Ecto neural progenitor cell (in vitro differentiated cells): Measurements from ENCODE around the gene ITIH6.
"Not testable (repeated sequence)": the region's sequence is repeated elsewhere in the genome, so short reads cannot be mapped to it uniquely, and the experiment has no call there.

Source experiments
- DNase-seq: peaks from one replicate; pipeline ENCODE4 v3.0.0-alpha.2; 2018; ENCODE audit warnings: low spot score

Gene ITIH6

GRCh38 chrX:54808109-54808604, 10.1 kb upstream of the ITIH6 start:
- peak; percentile 86 for DNase-seq

GRCh38 chrX:54807524-54808108, 9.6 kb upstream of the ITIH6 start, which contains the start of gene MAGED2:
TSS of gene MAGED2 (plus strand) at chrX:54807745. CDS start at chrX:54809332, 1,587 bp downstream.
- DNase-seq = peak; percentile 53

DNA sequence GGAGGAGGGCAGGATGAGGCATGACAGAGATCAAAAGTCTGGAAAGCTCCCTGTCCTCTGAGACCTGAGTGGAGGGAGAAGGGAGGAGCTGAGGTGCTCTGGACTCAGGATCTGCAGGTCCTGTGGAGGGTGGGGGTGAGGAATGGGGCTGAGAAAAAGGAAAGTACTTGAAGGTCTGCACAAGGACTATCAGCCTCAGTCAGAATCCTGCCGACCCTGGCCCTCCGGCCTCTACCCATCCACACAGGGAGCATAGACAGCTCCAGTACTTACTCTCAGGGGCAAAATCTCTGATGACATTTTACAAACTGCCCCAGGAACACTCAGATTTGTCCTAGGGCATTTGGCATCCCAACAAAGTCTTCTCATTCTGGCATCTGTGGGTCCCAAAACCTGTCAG, 991 bp upstream of the ITIH6 start:
- DNase-seq = no peak

- no peak for DNase-seq
These were observed 3.3 kb downstream of the ITIH6 start for GRCh38 chrX:54794795-54795194.

DNA sequence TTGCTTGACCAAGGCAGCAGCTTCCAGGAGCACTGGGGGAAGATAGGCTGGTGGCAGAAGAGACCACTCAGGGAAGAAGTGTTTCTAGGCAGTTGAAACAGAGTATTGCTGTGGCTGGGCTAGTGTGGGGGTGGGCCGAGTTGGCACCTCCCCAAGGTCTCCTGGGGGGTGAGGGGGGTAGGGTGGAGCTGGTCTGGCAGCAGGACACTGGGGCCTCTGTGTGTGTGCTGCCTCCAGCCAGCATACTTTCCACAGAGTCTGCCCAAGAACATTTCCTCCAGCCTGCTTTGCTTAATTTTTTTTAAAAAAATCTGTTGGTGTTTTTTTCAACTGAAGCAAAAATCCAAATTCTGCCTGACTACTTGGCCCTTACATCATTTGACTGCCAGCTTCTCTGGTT, 4.0 kb downstream of the ITIH6 start:
- DNase-seq = no peak

DNA sequence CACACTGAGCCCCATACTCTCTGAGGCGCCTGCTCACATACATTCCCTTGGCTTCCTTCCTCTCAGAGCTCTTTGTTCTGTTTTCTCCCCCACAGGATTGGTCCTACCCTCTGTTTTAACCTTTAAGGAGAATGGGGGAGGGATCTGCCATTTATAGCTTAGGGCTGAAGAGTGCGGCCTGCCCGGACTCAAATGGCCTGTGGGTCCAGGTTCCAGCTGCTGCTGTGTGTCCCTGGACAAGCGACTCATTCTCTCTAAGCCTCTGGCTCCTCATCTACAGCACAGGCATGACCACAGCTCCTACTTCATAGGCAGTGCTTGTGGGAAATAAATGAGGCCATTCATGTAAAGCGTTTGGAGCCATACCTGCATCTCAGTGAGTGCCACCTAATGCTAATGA, 8.7 kb downstream of the ITIH6 start:
- not testable (repeated sequence) for DNase-seq

DNA sequence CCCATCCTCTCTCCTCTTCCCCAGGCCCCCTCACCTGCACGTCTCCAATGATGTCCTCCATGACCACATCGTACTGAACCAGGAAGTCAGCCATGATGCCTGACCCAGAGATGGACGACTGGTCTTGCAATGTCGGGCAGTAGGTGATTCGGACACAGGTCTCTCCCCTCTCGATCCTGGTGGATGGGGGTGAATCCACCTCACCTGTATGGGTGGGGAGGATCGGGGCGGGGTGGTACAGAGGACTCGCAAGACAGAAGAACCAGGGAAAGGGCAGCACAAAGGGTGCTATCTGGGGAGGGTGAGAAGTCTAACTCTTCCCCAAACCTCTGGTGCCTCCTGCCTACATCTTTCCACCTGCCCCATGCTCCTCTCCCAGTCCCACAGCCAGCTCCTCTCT, 9.6 kb downstream of the ITIH6 start:
- DNase-seq = no peak

DNA sequence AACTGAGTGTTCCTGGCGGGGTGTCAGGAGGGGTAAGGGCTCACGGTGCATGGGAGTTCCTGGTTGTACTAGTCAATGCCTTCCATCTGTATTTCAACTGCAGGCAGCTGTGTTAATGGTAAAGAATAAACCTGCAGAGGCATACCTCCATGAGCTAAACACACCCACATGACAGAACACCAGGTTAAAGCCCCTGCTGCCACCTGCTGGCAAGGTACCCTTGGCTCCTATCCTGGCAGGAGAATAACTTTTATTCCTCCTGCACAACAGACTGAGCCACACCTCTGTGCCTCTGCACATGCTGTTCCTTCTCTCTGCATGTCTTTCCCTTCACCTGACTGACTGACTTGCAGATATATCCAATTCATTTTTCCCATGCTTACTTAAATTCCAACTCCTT, 11.1 kb downstream of the ITIH6 start:
- peak; percentile 34 for DNase-seq

DNA sequence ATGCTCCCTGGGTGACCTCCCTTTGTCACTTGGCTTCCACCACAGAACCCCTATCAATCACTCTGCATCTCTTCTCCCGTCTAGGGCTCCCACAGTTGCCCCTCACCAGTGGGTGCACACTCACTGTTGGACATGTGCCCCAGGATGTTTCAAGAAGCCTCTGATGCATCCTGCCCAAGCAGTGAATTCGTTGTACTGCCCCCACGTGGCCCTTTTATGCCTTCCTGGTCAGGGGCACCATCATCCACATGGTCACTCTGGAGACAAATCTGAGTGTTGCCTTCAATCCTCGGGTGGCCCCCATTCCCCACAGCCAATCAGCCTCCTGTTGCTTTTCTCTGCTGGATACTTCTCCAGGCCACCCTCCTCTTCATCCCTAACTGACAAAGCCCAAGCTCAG, 12.2 kb downstream of the ITIH6 start:
- peak; percentile 48 for DNase-seq

- DNase-seq = no peak
These were observed 20.9 kb downstream of the ITIH6 start for GRCh38 chrX:54776987-54777672.

DNA sequence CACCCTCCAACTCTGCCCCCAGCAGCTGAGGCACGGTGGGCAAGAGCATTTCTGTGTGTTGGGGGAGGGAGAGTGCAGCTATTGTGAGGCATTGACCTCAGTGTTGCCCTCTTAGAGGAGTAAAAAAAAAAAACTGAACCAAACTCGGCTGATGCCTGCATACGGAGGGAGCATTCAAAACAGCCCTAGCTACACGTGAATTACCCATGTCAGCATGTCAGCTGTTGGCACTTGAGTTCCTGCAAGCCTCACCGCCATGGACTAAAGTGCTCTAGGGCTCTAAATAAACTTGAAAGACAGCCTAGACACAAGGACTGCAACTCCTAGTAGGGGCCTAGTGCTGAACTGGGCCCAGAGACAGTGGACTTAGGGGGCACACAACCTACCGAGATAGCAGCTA, 22.0 kb downstream of the ITIH6 start:
- DNase-seq = no peak

- peak; percentile 63 for DNase-seq
These were observed 23.5 kb downstream of the ITIH6 start for GRCh38 chrX:54774391-54775094.

- no peak for DNase-seq
These were observed 39.7 kb downstream of the ITIH6 start for GRCh38 chrX:54758114-54759055.

- no peak for DNase-seq
These were observed 43.2 kb downstream of the ITIH6 start for GRCh38 chrX:54754854-54755253.

DNA sequence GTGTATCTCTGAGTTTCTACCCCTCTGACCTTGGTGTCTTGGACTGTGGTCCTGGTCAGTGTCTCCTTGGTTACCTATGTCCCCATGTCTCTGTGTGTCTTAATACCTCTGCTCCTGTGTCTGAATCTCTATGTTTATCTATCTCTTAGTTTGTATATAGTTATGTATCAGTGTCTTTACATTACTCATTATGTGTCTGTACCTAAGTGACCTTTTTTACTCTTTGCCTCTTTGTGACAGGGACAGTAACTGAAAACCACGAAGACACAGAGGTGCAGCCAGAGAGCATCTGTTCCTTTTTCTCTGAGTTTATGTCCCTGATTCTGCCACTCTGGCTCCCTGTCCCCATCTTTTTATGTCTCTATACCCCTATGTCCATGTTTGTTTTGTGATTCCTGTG, 49.4 kb downstream of the ITIH6 start:
- DNase-seq = no peak

DNA sequence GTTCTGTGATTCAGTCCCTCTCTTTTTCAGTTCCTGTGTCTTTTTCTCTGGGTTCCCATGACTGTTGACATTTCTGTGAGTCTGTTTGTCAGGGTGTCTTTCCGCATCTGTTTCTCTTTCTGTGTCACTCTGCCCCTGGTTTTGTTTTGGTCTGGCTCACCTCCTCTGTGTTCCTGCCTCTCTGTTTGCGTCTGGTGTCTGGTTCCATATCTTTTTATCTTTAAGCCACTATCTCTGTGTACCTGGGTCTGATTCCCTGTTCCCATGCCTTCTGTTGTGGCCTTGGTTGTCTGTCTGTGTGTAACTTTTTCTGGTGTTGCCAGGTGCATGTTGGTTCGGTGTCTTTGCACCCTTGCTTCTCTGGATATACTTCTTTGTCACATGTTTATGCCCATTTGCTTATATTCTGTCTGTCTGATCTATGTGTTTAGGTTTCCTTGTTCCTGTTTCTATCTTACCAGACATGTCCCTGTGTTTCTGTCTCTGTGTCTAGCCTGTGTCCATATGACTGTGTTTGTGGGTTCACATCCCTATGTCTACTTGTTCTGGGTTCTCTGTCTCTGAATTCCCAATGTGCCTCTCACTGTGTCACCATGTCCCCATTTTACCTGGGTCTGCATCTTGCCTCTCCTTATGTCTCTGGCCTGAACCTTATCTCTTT, 50.2 kb downstream of the ITIH6 start:
- no peak for DNase-seq

- no peak for DNase-seq
These were observed 51.1 kb downstream of the ITIH6 start for GRCh38 chrX:54746928-54747327.

- DNase-seq = no peak
These were observed 52.4 kb downstream of the ITIH6 start for GRCh38 chrX:54745676-54746075.

DNA sequence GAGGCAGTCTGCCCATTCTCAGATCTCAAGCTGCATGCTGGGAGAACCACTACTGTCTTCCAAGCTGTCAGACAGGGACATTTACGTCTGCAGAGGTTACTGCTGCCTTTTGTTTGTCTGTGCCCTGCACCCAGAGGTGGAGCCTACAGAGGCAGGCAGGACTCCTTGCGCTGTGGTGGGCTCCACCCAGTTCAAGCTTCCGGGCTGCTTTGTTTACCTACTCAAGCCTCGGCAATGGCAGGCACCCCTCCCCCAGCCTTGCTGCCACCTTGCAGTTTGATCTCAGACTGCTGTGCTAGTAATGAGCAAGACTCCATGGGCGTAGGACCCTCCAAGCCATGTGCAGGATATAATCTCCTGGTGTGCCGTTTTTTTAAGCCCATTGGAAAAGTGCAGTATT, 59.5 kb downstream of the ITIH6 start:
- DNase-seq = not testable (repeated sequence)

GRCh38 chrX:54736298-54736942, 61.6 kb downstream of the ITIH6 start:
- DNase-seq = not testable (repeated sequence)

GRCh38 chrX:54721424-54721823, 76.6 kb downstream of the ITIH6 start:
- DNase-seq = no peak
